Bronchial epithelial cell (primary cell): ENCODE results near the gene TNK1. TPM values are rescaled to one million over a fixed set of nuclear protein-coding genes. Genes with fewer than 3 reads are reported as not detected.

Experiments
- DNase-seq: peaks from one replicate; pipeline ENCODE4 v3.0.0-alpha.2; 2010; ENCODE audit warnings: low read depth
- FAIRE-seq: peaks from 2 replicates; lab custom pipeline; 2011; peaks lifted over from hg19 to GRCh38; lab: Jason Lieb, UNC
- H3K27me3 ChIP-seq: 2 replicates; pipeline ENCODE4 v1.5.1; 2011; ENCODE audit warnings: low read length; ENCODE audit not compliant: control insufficient read depth, insufficient read depth
- H3K36me3 ChIP-seq: 2 replicates; pipeline ENCODE4 v1.5.1; 2011; ENCODE audit warnings: low read length; ENCODE audit not compliant: control insufficient read depth, insufficient read depth
- H3K4me3 ChIP-seq: 2 replicates; pipeline ENCODE4 v1.5.1; 2011; ENCODE audit warnings: mild to moderate bottlenecking, low read depth, low read length, control low read depth
- total RNA-seq: library from RNA; depleted of rRNA; stranded (reverse); fragments of >200 nt; gene quantifications from 2 replicates; pipeline ENCODE4 v1.2.1, GENCODE V29; 2014
- TF ChIP-seq, protein P1 (sequence below): IDR thresholded peaks from 2 replicates; pipeline ENCODE4 v1.5.1; 2011; ENCODE audit warnings: mild to moderate bottlenecking, moderate library complexity, low read length, control low read depth, inconsistent platforms; ENCODE audit not compliant: insufficient read depth, severe bottlenecking

TNK1 gene
- total RNA-seq, 1 donor from 2014 or later, result 11.8 TPM

GRCh38 chr17:7348478-7349242 lies 32.2 kb upstream of the TNK1 start:
- Histone ChIP-seq H3K27me3 (no peaks in the 10 kb centered on the region), H3K4me3 (no peak overlapping the region), H3K36me3 (no peaks in the 10 kb centered on the region)
- TF ChIP-seq, protein P1, sequence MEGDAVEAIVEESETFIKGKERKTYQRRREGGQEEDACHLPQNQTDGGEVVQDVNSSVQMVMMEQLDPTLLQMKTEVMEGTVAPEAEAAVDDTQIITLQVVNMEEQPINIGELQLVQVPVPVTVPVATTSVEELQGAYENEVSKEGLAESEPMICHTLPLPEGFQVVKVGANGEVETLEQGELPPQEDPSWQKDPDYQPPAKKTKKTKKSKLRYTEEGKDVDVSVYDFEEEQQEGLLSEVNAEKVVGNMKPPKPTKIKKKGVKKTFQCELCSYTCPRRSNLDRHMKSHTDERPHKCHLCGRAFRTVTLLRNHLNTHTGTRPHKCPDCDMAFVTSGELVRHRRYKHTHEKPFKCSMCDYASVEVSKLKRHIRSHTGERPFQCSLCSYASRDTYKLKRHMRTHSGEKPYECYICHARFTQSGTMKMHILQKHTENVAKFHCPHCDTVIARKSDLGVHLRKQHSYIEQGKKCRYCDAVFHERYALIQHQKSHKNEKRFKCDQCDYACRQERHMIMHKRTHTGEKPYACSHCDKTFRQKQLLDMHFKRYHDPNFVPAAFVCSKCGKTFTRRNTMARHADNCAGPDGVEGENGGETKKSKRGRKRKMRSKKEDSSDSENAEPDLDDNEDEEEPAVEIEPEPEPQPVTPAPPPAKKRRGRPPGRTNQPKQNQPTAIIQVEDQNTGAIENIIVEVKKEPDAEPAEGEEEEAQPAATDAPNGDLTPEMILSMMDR, result no peak
- DNase-seq (peak; percentile 46), FAIRE-seq (no peak)

DNA sequence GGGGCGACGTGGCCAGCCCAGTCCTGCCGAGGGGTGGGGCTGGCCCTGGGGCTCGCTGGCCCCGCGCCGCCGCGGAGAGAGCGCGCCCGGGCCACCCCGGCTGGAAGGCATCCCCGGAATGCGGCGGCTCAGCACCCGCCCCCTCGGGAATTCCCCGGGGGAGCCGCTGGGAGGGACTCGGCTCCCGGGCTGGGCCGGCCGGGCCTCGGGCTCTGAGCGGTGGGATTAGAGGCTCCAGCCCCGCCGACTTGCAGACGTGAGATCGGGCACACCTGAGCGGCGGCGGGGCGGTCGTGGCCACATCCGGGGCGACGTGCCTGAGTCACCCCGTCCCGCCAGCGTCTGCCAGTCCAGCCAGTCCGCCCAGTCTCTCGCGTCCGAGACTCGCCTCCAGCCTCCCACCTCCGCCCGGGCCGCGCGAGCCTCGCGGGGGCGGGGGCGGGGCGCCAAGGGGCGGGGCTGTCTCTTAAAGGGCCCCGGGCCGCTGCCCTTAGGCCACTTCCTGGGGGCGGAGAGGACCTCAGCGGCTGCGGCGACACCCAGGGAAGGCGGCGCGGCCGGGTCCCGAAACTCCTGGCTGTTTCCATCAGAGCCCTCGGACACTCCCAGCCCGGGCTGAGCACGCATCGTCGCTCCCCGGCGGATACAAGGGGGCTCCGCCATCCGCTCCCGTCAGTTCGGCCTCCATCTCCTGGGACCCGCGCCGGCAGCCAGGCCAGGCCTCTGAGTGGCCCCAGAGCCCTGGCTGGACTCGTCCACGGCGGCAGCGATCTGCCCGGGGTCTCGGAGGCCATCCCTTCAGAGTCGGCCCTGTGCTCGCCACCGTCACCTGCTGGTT lies 29.0 kb upstream of the TNK1 start, which contains the start of gene KCTD11:
Gene KCTD11 (plus strand): TSS at position 498 of the 838 bp plus-strand sequence.
- DNase-seq (peak; percentile 91), FAIRE-seq (no peak)
- Histone ChIP-seq H3K27me3 (no peaks in the 10 kb centered on the region), H3K4me3 (peak within 1 kb of the TSS; percentile 96), H3K36me3 (no peaks in the 10 kb centered on the region)
- TF ChIP-seq, protein P1, result peak; percentile 87

- Histone ChIP-seq H3K36me3 (no peaks in the 10 kb centered on the region), H3K4me3 (peak overlapping the region; percentile 96), H3K27me3 (no peaks in the 10 kb centered on the region)
- no peak for DNase-seq
- TF ChIP-seq, protein P1, result no peak
- FAIRE-seq, result no peak
Measured at GRCh38 chr17:7352503-7352889, 28.4 kb upstream of the TNK1 start.

DNA sequence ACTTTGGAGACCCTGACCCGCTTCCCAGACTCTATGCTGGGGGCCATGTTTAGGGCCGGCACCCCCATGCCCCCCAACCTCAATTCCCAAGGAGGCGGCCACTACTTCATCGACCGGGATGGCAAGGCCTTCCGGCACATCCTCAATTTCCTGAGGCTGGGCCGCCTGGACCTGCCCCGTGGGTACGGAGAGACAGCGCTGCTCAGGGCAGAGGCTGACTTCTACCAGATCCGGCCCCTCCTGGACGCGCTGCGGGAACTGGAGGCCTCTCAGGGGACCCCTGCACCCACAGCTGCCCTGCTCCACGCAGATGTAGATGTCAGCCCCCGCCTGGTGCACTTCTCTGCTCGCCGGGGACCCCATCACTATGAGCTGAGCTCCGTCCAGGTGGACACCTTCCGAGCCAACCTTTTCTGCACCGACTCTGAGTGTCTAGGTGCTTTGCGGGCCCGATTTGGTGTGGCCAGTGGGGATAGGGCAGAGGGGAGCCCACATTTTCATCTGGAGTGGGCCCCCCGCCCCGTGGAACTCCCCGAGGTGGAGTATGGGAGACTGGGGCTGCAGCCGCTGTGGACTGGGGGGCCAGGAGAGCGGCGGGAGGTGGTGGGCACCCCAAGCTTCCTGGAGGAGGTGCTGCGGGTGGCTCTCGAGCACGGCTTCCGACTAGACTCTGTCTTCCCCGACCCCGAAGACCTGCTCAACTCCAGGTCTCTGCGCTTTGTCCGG lies 27.8 kb upstream of the TNK1 start:
- Histone ChIP-seq H3K27me3 (no peaks in the 10 kb centered on the region), H3K4me3 (peak overlapping the region; percentile 96), H3K36me3 (no peaks in the 10 kb centered on the region)
- FAIRE-seq, result no peak
- DNase-seq, result no peak
- TF ChIP-seq, protein P1, result no peak

DNA sequence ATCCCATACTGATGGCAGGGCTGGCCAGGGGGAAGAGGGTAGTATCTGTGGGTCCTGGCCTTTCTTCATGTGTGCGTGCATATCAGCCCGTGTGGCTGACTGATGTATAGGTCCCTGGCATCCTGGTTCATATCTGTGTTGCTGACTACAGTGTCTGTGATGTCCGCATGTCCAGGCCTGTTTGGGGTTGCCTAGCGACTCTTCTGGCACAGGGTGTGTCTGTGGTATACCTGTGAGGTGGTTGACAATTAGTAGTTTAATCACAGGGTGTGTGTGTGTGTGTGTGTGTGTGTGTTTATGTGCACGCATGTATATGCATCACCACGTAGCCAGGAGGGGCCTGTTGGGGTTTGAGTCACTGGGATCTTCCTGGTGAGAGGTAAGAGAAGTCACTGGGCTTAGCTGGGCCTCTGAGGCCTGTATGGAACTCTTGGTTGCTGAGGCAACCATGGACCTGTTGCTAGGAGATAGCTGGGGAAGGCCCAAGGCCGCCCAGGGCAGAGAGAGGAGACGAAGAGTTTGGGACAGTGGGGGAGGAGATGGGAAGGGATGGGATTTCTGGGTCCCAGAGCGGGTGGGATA lies 26.5 kb upstream of the TNK1 start:
- FAIRE-seq (peak; percentile 100), DNase-seq (peak; percentile 100)
- TF ChIP-seq, protein P1, result peak; percentile 26
- H3K27me3 ChIP-seq, result no peaks in the 10 kb centered on the region
- no peaks in the 10 kb centered on the region for H3K36me3 ChIP-seq
- peak overlapping the region; percentile 96 for H3K4me3 ChIP-seq
